ENCODE data around the gene PCDHGA9. TPM values are rescaled to one million over a fixed set of nuclear protein-coding genes. Genes with fewer than 3 reads are reported as not detected.

PCDHGA9 gene
- total RNA-seq, 2 experiments from 2014 or later = 5.7 to 5.9 TPM

DNA sequence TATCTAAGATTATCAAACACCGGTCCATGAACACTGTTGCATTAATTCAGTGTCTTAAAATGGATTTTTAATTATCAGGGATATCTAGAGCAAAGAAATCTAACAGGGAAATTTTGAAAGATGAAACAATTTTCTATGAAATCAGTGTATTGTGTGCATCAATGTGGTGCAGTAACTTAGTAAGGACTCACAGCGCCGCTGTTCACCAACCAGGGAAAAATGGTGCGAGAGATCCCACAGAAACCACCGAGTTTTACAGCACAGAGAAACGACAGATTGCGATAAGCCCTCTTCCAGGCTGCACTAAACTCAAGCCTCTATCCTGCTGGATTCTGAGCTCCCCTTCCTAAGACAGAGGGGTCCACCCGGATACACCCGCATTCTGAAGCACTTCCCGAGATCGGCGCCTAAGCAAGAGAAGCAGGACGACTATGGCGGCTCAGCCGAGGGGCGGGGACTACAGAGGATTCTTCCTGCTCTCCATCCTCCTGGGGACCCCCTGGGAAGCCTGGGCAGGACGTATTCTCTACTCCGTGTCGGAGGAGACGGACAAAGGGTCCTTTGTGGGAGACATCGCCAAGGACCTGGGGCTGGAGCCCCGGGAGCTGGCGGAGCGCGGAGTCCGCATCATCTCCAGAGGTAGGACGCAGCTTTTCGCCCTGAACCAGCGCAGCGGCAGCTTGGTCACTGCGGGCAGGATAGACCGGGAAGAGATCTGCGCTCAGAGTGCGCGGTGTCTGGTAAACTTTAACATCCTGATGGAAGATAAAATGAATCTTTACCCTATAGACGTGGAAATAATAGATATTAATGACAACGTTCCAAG is 19.9 kb upstream of the PCDHGA9 start, which contains the start of gene PCDHGA7:
Gene PCDHGA7 (plus strand): TSS at position 274 of the 826 bp plus-strand sequence. CDS start 158 bp downstream, at position 432.
- ChIA-PET POLR2A (interaction anchor here (0.5 to 0.9 kb wide), 2 partner anchors 8 to 80 kb away, joined by 3 read pairs; no protein-coding TSS in a partner anchor), CTCF (ENCODE audit: unreplicated experiment) (interaction anchor here (0.7 kb wide), 2 partner anchors 33 to 181 kb away, joined by 3 to 5 read pairs; partner anchors contain the start of gene PCDHGB1)
- no peaks in the 10 kb centered on the region for H3K79me2 ChIP-seq (ENCODE audit: insufficient read depth, low read depth, low read length)
- TF ChIP-seq, protein P1, sequence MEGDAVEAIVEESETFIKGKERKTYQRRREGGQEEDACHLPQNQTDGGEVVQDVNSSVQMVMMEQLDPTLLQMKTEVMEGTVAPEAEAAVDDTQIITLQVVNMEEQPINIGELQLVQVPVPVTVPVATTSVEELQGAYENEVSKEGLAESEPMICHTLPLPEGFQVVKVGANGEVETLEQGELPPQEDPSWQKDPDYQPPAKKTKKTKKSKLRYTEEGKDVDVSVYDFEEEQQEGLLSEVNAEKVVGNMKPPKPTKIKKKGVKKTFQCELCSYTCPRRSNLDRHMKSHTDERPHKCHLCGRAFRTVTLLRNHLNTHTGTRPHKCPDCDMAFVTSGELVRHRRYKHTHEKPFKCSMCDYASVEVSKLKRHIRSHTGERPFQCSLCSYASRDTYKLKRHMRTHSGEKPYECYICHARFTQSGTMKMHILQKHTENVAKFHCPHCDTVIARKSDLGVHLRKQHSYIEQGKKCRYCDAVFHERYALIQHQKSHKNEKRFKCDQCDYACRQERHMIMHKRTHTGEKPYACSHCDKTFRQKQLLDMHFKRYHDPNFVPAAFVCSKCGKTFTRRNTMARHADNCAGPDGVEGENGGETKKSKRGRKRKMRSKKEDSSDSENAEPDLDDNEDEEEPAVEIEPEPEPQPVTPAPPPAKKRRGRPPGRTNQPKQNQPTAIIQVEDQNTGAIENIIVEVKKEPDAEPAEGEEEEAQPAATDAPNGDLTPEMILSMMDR (conservative IDR thresholded peaks at IDR 0.05; ENCODE audit: low read length) = peak; percentile 76
- TF ChIP-seq EZH2phosphoT487 (IDR thresholded peaks at IDR 0.05; ENCODE audit: borderline replicate concordance, low read depth, low read length) = no peak
- TSS peak; percentile 35 for BruUV-seq (replicated peaks)
- peak within 1 kb of the TSS; percentile 61 for H3K4me2 ChIP-seq (ENCODE audit: low read length)
- H3K4me3 ChIP-seq (ENCODE audit: low read depth, low read length, poor library complexity, severe bottlenecking) = peak within 1 kb of the TSS; percentile 68
- no peaks in the 10 kb centered on the region for H3K4me1 ChIP-seq (ENCODE audit: insufficient read depth, low read length, poor library complexity, severe bottlenecking)
- DNase-seq (ENCODE audit: low spot score) = peak; percentile 59
- H3K9me3 ChIP-seq (ENCODE audit: low read length) = no peaks in the 10 kb centered on the region
- H3K27ac ChIP-seq (ENCODE audit: low read depth, low read length, poor library complexity, severe bottlenecking) = no peak within 1 kb of the TSS
- H2AFZ ChIP-seq (ENCODE audit: low read length) = peak within 1 kb of the TSS; percentile 57
- H3K36me3 ChIP-seq (ENCODE audit: insufficient read depth, low read length) = no peaks in the 10 kb centered on the region
- H3K9me2 ChIP-seq (ENCODE audit: insufficient read depth, low read length) = no peaks in the 10 kb centered on the region
- no peaks in the 10 kb centered on the region for H4K20me1 ChIP-seq (ENCODE audit: insufficient read depth, low read length)
- intact Hi-C loops (cut with micrococcal nuclease; ENCODE audit: unreplicated experiment) = no loop called here

DNA sequence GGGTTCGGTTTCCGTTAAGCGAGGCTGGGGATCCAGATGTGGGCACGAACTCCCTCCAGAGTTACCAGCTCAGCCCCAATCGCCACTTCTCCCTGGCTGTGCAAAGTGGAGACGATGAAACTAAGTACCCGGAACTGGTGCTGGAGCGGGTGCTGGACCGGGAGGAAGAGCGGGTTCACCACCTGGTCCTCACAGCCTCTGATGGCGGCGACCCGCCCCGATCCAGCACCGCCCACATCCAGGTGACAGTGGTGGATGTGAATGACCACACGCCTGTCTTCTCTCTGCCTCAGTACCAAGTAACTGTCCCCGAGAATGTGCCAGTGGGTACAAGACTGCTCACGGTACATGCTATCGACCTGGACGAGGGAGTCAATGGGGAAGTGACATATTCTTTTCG is 19.2 kb upstream of the PCDHGA9 start:
- no TSS peak for BruUV-seq (replicated peaks)
- POLR2A ChIA-PET = no interaction called here
- Histone ChIP-seq H3K4me1 (ENCODE audit: insufficient read depth, low read length, poor library complexity, severe bottlenecking) (no peaks in the 10 kb centered on the region), H3K4me2 (ENCODE audit: low read length) (peak overlapping the region; percentile 61), H3K79me2 (ENCODE audit: insufficient read depth, low read depth, low read length) (no peaks in the 10 kb centered on the region), H3K4me3 (ENCODE audit: low read depth, low read length, poor library complexity, severe bottlenecking) (peak overlapping the region; percentile 68), H2AFZ (ENCODE audit: low read length) (peak overlapping the region; percentile 57; the same call in 1 of the 2 replicates), H3K9me2 (ENCODE audit: insufficient read depth, low read length) (no peaks in the 10 kb centered on the region), H4K20me1 (ENCODE audit: insufficient read depth, low read length) (no peaks in the 10 kb centered on the region), H3K9me3 (ENCODE audit: low read length) (no peaks in the 10 kb centered on the region), H3K36me3 (ENCODE audit: insufficient read depth, low read length) (no peaks in the 10 kb centered on the region), H3K27ac (ENCODE audit: low read depth, low read length, poor library complexity, severe bottlenecking) (no peak overlapping the region)
- TF ChIP-seq, protein P1 (conservative IDR thresholded peaks at IDR 0.05; ENCODE audit: low read length) = no peak
- TF ChIP-seq EZH2phosphoT487 (IDR thresholded peaks at IDR 0.05; ENCODE audit: borderline replicate concordance, low read depth, low read length) = no peak
- intact Hi-C loops (cut with micrococcal nuclease; ENCODE audit: unreplicated experiment) = no loop called here
- CTCF ChIA-PET (ENCODE audit: unreplicated experiment) = interaction anchor here (0.7 kb wide), 2 partner anchors 33 to 181 kb away, joined by 3 to 5 read pairs; partner anchors contain the start of gene PCDHGB1
- no peak for DNase-seq (ENCODE audit: low spot score)

Measured in OCI-LY7 (cell line).